NCI-H1694 treated with DMSO at 0.1 percent for 48 hours (cell line): ENCODE data around the gene ARID3A.

Experiments used
- DNase-seq: peaks from one replicate; lab custom pipeline; 2025; lab: John Stamatoyannopoulos, UW

ARID3A gene

DNA sequence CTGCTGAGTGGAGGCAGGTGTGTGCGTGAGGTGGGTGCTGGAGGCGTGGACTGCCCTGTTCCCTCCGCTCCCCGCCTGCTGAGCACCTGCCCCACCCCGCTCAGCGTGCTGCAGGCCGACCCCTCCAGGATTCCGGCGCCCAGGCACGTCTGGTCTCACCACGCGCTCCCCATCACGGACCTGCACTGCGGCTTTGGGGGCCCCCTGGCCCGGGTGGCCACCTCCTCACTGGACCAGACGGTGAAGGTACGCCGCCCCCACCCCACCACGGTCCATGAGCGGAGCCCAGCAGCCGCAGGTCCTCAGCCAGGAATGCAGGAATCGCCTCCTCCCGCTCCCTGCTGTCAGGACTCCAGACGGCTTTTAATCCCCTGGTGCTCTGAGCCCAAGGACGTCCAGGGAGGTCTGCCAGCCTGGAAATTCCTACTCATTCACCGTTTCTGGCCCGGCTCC is 64.3 kb downstream of the ARID3A start:
- DNase-seq: no peak

DNA sequence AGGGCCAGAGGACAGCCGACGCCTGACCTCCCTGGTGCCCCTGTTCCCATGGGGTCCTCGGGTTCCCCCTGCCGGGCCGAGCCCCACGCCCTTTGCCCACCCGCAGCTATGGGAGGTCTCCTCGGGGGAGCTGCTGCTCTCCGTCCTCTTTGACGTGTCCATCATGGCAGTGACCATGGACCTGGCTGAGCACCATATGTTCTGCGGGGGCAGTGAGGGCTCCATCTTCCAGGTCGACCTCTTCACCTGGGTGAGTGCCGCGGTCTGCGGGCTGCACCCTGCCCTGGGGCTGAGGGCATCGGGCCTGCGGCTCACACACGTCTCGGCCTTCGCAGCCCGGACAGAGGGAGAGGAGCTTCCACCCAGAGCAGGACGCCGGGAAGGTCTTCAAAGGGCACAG is 64.9 kb downstream of the ARID3A start:
- DNase-seq: no peak

DNA sequence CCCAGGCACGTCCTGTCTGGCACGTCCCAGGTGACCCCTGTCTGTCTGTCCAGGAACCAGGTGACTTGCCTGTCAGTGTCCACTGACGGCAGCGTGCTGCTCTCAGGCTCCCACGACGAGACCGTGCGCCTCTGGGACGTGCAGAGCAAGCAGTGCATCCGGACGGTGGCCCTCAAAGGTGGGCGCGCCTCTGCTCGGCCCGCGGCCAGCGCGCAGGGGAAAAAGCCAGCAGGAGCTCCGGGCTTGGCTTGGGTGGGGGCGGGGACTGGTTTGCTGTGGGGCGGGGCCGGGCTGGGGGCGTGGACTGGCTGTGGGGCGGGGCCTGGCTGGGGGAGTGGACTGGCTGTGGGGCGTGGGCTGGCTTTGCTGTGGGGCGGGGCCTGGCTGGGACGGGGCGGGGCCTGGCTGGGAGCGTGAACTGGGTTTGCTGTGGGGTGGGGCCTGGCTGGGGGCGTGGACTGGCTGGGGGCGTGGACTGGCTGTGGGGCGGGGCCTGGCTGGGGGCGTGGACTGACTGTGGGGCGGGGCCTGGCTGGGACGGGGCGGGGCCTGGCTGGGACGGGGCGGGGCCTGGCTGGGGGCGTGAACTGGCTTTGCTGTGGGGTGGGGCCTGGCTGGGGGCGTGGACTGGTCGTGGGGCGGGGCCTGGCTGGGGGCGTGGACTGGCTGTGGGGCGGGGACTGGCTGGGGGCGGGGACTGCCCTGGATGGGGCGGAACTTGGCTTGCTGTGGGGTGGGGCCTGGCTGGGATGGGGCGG is 65.5 kb downstream of the ARID3A start:
- DNase-seq: no peak

DNA sequence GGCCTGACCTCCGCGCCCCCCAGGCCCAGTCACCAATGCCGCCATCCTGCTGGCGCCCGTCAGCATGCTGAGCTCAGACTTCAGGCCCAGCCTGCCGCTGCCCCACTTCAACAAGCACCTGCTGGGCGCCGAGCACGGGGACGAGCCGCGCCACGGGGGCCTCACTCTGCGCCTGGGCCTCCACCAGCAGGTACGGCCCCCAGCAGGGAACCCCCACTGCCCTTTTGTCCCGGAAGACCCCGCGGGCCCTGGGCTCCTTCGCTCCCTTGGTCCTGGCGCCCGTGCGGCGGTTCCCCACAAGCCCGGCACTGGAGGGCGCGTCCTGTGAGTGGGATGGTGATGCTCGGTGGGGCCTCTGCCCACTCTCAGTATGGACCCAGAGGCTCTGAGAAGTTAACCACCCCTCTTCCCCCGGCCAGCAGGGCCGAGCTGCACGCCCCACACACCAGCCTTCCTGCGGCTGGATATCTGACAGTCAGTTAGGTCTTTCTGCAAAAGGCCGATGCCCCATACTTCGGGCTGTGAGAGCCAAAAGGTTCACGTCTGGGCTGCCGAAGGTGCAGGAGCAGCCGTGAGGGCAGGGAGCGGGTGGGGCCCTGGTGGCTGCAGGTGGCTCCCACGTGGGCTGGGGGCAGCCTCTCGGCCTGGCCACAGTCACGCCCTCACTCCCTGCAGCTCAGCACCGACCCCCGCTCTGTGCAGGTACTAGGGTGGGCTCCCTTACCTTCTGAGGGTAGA is 66.3 kb downstream of the ARID3A start:
- no peak for DNase-seq

DNA sequence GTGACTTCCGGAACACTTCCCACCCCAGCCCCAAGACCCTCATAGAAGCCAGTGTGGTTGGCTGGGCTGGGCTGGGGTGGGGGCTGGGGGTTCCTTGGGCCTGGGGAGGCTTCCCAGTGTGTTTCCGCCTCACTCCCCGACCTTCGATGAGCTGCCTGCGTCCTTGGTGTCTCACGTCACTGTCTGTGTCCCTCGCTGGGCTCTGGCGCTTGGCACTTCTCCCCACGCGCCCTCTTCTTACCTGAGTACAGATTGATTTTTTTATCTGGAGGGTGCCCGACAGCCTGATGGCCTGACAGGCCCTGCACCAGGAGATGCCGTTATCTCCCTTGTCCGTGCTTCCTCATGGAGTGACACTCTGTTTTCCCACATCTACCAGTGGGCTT is 66.8 kb downstream of the ARID3A start:
- DNase-seq: no peak

DNA sequence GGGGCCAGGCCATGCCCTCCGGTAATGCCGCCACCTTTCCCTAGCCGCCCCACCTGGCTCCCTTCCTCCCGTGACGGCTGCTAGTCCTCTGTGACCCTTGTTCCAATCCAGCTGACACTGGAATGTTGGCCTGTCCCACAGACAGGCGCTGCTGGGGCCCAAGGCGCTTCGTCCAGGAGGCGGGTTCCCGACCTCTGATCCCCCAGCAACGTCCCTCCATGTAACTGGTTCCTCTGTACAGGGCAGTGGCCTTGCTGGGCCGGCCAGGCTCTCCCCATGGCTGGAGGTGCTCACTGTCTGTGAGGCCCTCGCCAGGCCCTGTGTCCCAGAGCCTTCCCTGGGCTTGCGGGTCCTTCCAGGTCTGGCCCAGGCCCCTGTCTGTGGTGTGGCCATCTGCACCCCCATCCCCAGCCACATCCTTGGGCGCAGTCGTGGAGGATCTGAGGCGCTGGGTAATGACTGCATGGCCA is 67.6 kb downstream of the ARID3A start:
- DNase-seq: no peak

DNA sequence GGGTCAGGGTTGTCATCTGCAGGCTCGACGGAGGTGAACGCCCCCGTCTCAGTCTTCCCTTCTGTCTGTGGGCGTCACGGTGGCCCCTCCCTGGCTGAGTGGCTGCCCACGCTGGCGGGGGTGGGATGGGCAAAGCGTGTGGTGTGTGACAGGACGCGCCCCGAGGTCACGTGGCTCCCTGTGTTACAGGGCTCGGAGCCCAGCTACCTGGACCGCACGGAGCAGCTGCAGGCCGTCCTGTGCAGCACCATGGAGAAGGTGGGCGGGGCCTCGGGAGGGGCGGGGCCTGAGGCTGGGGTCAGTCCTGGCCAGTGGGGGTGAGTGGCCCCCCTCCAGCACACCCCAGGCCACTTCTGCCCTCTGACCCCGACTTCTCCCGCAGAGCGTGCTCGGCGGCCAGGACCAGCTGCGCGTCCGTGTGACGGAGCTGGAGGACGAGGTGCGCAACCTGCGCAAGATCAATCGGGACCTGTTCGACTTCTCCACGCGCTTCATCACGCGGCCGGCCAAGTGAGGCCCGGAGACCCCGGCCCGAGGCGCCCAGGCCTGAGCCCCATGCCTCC is 68.1 kb downstream of the ARID3A start:
- DNase-seq: no peak

DNA sequence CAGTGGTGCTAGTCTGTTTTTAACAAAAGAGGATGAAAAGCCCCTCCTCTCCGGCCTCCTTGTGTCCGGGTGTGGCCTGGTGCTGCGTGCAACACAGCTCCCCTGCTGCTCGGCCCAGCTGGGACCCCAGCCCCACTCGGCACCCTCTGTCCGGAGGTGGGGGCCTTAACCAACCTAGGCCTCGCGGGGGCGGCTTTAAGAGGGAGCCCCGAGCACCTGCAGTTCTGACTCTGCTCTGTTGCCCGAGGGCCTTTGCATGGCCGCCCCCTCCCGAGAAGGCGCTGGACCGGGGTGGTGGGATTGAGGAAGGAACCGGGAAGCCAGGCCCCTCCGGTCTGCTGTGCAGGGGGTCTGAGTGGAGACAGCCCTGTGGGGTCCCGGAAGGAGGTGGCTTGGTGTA is 68.7 kb downstream of the ARID3A start:
- no peak for DNase-seq

DNA sequence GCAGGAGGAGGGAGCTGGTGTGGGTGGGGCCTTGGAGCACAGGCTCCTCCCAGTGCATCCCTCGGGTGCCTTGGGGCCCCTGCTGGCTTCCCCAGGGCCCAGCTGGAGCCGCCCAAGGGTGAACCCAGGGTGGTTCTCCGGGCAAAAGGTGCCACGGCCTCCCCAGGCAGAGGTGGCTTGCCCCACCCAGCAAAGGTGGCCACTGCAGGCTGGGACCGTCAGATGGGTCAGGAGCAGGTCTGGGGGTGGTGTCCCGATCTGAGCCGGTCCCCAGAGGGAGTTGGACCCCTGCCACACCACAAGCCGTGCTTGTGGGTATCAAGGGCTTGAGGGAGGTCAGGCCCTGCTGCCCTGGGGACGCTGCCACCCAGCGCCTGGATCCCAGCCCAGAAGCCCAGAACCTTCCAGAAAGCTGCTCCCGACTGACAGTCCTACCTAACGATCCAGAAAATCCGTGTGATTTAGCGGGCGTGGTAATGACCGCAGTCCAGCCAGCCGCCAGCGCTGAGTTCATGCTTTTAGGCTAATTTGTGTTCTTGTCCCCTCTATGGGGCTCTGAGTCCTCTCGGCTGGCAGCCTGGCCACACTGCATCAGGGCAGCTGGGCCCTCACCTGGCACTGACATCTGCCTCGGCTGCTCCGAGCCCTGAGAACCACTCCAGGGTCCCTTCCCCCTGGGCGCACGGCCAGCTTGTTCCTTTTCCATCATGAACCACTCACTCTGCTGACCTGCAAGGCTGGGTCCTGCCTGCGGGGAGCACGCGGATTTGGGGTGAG is 69.4 kb downstream of the ARID3A start:
- DNase-seq: no peak

DNA sequence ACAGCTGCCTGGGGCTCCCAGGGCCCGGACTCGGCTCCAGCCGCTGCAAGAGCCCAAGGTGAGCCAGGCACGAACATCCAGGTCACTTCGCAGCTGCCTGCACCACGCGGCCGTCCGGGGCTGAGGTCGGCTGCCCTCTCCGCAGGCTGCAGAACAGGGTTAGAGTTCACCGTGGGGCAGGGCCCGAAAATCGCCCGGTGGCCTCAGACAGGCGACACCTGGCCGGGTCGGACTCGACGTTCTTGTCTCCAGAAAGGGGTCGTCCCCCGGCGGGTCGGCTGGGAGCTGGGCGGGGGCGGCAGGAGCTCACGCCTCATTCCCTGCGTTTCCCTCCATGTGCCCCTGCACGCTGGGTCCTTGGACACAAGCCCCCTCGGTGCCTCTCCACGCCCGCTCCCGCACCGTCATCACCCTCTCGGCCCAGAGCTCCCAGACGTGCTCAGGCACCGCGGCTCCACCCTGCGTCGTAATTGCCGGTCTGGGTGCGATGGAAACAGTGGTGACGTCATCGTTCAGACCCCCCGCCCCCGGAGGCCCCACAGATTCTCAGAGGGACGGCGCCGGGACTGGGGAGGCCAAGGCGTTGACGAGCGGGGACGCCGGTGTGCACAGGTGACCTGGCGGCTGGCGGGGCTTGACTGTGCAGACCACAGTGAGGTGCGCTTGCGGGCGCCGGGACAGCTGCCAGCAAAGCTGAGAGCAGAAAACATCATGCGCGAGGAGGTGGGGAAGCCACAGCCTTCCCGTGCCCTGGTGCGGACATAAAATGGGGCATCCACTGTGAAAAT is 70.4 kb downstream of the ARID3A start:
- no peak for DNase-seq

DNA sequence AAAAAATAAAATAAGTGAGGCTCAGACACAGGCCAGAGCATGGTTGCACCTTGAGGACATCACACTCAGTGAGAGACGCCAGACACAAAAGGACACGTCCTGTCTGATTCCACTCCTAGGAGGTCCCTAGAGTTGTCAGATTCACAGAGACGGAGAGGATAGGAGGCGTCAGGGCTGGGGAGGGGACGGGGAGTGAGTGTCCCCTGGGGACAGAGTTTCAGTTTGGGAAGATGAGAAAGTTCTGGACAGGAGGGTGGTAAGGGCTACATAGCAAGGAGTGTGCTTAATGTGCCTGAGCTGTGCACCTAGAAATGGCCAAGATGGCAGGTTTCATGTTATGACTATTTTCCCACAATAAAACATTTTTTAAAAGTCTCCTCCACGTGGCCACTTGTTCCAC is 72.2 kb downstream of the ARID3A start:
- DNase-seq: no peak

DNA sequence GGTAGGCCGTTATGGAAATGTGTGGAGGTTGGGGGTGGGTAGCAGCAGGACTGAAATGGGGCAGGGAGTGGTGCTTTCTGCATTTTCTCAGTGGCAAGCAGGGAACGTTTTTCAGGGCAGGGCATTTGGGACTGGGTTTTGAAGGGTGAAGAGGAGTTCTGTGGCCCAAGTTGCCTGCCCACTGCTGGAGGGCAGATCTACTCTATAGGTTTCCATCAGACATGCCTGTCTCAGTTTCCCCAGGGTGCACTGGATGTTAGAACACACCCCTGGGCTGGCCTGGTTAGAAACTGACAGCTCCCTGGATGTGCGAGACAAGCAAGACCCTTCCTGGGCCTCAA is 73.5 kb downstream of the ARID3A start:
- no peak for DNase-seq

DNA sequence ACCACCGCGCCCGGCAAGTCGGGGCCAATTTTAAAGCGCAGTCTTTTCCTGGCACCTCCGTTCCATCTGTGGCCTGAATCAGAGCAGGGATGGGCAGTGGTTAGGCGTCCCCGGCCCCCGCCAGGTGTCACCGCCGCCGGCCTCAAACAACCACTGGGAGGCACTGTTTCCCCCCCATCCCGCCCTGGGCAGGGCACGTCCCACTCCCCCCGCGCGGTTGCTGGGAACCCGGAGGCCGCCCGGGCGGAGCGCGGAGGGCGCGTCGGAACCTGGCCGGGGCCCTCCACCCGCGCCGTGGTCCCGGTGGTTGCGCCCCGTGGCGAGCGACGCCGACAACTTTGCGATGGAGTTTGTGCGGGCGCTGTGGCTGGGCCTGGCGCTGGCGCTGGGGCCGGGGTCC is 74.3 kb downstream of the ARID3A start, which contains the start of gene GRIN3B:
Gene GRIN3B (plus strand): TSS at position 325 of the 400 bp plus-strand sequence. CDS start 19 bp downstream, at position 344.
- no peak for DNase-seq

DNA sequence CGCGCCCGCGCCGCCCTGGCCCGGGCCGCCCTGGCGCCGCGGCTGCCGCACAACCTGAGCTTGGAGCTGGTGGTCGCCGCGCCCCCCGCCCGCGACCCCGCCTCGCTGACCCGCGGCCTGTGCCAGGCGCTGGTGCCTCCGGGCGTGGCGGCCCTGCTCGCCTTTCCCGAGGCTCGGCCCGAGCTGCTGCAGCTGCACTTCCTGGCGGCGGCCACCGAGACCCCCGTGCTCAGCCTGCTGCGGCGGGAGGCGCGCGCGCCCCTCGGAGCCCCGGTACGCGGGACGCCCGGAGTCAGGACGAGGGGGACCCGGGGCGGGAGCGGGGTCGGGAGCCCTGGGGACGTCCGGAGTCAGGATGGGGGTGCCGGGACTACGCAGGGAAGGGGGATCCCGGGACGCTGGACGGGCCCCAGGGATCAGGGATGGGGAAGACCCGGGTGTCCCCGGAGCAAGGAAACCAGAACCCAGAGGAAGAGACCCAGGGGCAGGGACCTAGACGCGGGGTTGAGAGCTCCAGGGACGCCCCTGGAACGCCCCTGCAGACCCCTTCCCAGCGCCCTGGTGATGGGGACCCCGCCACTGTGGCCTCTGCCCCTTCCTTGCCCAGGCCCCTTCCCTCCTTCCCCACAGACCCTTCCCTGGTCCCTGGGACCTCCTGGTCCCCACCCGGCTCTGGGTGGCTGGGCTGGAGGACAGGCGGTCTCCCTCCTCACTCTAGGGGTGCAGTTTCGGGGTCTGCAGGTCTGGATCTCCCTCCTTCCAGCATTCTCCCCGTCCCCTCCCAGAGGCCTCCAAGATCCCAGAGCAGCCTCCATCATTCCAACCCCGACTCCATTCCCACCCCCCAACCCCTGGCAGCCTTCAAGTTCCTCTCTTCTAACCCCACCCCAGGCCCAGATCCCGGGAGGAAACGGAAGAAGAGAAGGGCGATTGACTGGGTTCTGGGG is 75.0 kb downstream of the ARID3A start:
- DNase-seq: no peak

DNA sequence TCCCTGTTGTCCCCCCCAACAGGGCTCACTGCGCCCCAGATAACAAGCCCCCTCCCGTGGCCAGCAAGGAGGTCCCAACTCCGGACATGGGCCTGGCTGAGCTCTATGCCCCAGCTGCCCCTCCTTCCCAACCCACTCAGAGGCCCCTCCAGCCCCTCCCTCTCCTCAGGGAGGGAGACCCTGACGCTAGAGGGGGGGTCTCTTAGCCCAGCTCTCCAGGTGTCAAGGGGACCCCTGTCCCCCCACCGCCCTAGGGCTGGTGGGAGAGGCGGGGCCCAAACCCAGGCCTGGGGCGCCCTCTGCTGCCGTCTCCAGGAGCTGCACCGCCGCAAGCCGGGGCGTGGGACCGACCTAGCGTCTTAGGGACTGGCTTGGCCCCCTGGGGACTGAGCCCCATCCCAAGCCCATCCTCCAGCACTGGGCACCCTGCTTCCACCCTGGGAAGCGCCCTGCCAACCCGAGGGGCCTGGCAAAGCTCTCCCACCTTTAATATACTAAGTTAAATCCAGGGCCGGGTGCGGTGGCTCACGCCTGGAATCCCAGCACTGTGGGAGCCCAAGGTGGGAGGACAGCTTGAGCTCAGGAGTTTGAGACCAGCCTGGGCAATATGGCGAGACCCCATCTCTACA is 75.8 kb downstream of the ARID3A start:
- no peak for DNase-seq

DNA sequence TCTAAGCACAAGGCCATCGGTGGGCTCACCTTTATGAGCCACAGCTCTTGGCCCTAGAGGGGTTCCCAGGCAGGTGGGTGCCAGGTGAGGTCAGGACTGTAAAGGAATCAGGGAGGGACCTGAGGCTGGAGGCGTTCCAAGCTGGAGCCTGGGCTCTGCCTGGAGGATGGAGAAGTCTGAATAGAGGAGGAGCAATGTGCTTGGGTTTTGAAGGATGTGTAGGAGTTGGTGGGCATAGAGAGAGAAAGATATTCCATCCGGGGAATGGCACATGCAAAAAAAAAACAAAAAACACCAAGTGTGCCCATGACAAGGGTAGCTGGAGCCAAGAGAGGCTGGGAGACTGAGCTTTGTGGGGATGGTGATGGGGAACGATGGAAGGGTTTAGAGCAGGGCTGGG is 76.8 kb downstream of the ARID3A start:
- DNase-seq: no peak

DNA sequence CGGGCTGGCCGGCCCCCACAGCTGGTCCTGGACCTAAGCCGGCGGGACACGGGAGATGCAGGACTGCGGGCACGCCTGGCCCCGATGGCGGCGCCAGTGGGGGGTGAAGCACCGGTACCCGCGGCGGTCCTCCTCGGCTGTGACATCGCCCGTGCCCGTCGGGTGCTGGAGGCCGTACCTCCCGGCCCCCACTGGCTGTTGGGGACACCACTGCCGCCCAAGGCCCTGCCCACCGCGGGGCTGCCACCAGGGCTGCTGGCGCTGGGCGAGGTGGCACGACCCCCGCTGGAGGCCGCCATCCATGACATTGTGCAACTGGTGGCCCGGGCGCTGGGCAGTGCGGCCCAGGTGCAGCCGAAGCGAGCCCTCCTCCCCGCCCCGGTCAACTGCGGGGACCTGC is 77.4 kb downstream of the ARID3A start:
- no peak for DNase-seq

DNA sequence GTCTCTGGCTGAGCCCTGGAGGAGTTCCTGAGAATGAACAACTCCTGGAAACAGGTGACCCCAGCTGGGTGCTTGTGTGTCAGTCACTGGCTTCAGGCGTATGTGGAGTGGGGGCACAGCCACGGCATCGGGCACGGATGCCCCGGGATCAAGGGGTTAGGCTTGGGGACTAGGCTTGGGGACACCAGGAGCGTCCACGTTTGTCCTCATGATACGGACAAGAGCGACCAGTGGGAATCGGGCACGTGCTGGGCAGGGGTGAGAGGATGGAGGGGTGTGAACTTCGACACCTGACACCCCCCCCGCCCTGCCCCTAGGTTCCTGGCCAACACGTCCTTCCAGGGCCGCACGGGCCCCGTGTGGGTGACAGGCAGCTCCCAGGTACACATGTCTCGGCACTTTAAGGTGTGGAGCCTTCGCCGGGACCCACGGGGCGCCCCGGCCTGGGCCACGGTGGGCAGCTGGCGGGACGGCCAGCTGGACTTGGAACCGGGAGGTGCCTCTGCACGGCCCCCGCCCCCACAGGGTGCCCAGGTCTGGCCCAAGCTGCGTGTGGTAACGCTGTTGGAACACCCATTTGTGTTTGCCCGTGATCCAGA is 78.5 kb downstream of the ARID3A start:
- DNase-seq: no peak
